ENCODE results near the gene FXYD7. TPM values are rescaled to one million over a fixed set of nuclear protein-coding genes. Genes with fewer than 3 reads are reported as not detected.

FXYD7 gene
- total and polyA plus RNA-seq, 2 of the 4 experiments (the other 2 are of a cell fraction): 0.31 TPM; not detected in 1

GRCh38 chr19:35178701-35179100 is 35.6 kb downstream of the FXYD7 start:
- Histone ChIP-seq H2AK9ac (replicated peaks; ENCODE audit: low read depth, low read length, poor library complexity) (no peak overlapping the region), H3K4me1 (ENCODE audit: control insufficient read depth, insufficient read depth, low read length) (no peaks in the 10 kb centered on the region), H3K79me1 (ENCODE audit: low read depth in 1 of 2, low read length in 2 of 2) (no peaks in the 10 kb centered on the region), H3K27me3 (ENCODE audit: control insufficient read depth, insufficient read depth, low read length) (peaks cover 2% of the 10 kb centered on the region; the same call in 1 of the 2 replicates), H3K9ac (ENCODE audit: low read depth, low read length) (no peak overlapping the region), H3K4ac (ENCODE audit: low read depth, low read length) (no peak overlapping the region), H2AFZ (replicated peaks; ENCODE audit: low read length, poor library complexity) (no peak overlapping the region), H2AK5ac (ENCODE audit: low read depth, low read length) (no peak overlapping the region), H4K8ac (ENCODE audit: low read depth in 2 of 2, low read length in 2 of 2) (no peak overlapping the region), H2BK15ac (ENCODE audit: low read depth, low read length) (no peak overlapping the region), H3K27ac (ENCODE audit: insufficient read depth, low read length) (no peak overlapping the region), H3K9me3 (ENCODE audit: control insufficient read depth, insufficient read depth, low read length) (no peaks in the 10 kb centered on the region; the same call in 1 of the 2 replicates), H3K56ac (ENCODE audit: extremely low read depth, insufficient read depth, low read length) (no peak overlapping the region), H2BK5ac (ENCODE audit: low read depth, low read length, poor library complexity, severe bottlenecking) (no peak overlapping the region), H3K23ac (ENCODE audit: low read depth, low read length) (no peak overlapping the region), H4K91ac (ENCODE audit: insufficient read depth, low read depth, low read length) (no peak overlapping the region), H3K14ac (replicated peaks; ENCODE audit: low read depth, low read length) (no peak overlapping the region), H2BK120ac (ENCODE audit: low read depth, low read length) (no peak overlapping the region), H4K20me1 (ENCODE audit: insufficient read depth, low read length) (no peaks in the 10 kb centered on the region), H3K4me2 (ENCODE audit: low read depth, low read length) (no peak overlapping the region), H3K18ac (ENCODE audit: low read depth, low read length) (no peak overlapping the region), H3K36me3 (ENCODE audit: control insufficient read depth, insufficient read depth, low read length) (no peaks in the 10 kb centered on the region), H3K9me1 (ENCODE audit: insufficient read depth, low read length) (no peaks in the 10 kb centered on the region), H4K5ac (ENCODE audit: low read depth, low read length) (no peak overlapping the region), H2BK20ac (ENCODE audit: low read depth, low read length) (no peak overlapping the region), H3K4me3 (ENCODE audit: insufficient read depth, low read depth, low read length) (no peak overlapping the region)
- POLR2A ChIA-PET (ENCODE audit: unreplicated experiment): no interaction called here
- TF ChIP-seq CHD1 (IDR thresholded peaks at IDR 0.05; ENCODE audit: low read depth, low read length) (no peak), MXI1 (IDR thresholded peaks at IDR 0.05; ENCODE audit: borderline replicate concordance, low read depth, low read length) (no peak), RAD21 (IDR thresholded peaks at IDR 0.05; ENCODE audit: low read length) (no peak), RFX5 (IDR thresholded peaks at IDR 0.05; ENCODE audit: low read depth, low read length) (no peak), NFE2L2 (IDR thresholded peaks at IDR 0.05; ENCODE audit: low read depth, low read length) (no peak), CEBPB (IDR thresholded peaks at IDR 0.05; ENCODE audit: low read depth, low read length) (no peak), USF2 (IDR thresholded peaks at IDR 0.05; ENCODE audit: low read depth, low read length) (no peak), RCOR1 (IDR thresholded peaks at IDR 0.05; ENCODE audit: insufficient replicate concordance, low read length) (no peak), ELK1 (IDR thresholded peaks at IDR 0.05; ENCODE audit: borderline replicate concordance, low read depth, low read length) (no peak), MAZ (IDR thresholded peaks at IDR 0.05; ENCODE audit: borderline replicate concordance, low read depth, low read length) (no peak), FOS (IDR thresholded peaks at IDR 0.05; ENCODE audit: low read depth, low read length) (no peak), MAFK (IDR thresholded peaks at IDR 0.05; ENCODE audit: low read depth, low read length) (no peak), SMC3 (IDR thresholded peaks at IDR 0.05; ENCODE audit: low read depth, low read length) (no peak), BHLHE40 (IDR thresholded peaks at IDR 0.05; ENCODE audit: low read depth, low read length) (no peak), POLR2A (IDR thresholded peaks at IDR 0.05; ENCODE audit: low read depth, low read length) (no peak)
- TF ChIP-seq, protein P1, sequence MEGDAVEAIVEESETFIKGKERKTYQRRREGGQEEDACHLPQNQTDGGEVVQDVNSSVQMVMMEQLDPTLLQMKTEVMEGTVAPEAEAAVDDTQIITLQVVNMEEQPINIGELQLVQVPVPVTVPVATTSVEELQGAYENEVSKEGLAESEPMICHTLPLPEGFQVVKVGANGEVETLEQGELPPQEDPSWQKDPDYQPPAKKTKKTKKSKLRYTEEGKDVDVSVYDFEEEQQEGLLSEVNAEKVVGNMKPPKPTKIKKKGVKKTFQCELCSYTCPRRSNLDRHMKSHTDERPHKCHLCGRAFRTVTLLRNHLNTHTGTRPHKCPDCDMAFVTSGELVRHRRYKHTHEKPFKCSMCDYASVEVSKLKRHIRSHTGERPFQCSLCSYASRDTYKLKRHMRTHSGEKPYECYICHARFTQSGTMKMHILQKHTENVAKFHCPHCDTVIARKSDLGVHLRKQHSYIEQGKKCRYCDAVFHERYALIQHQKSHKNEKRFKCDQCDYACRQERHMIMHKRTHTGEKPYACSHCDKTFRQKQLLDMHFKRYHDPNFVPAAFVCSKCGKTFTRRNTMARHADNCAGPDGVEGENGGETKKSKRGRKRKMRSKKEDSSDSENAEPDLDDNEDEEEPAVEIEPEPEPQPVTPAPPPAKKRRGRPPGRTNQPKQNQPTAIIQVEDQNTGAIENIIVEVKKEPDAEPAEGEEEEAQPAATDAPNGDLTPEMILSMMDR (conservative IDR thresholded peaks at IDR 0.05; ENCODE audit: low read depth, low read length): no peak
- BruUV-seq (replicated peaks): no TSS peak
- CTCF ChIA-PET: no interaction called here
- dilution Hi-C loops (cut with HindIII; ENCODE audit: low sequenced_read_pairs, unreplicated experiment): no loop called here
- no CpG with 5 or more reads among the region's 2 CpGs for WGBS, 2 experiments (ENCODE audit: extremely low coverage in 2 of 2, insufficient read length in 1 of 2)
- DNase-seq: no peak
- no peak for ATAC-seq (ENCODE audit: low read depth)
- intact Hi-C loops (cut with micrococcal nuclease): no loop called here
- in situ Hi-C loops (cut with MboI; ENCODE audit: low sequenced_read_pairs): no loop called here
